Upper lobe of left lung (tissue), 4 donors: ENCODE results near the gene NUMBL.

Source experiments
- POLR2A ChIP-seq, 4 donors: fragments of 450-650 bp; IDR thresholded peaks; one replicate each; pipeline ENCODE4 v1.5.1; 2016 to 2017; ENCODE audit warnings: antibody characterized with exemption in 4 of 4, mild to moderate bottlenecking in 2 of 4
- POLR2AphosphoS5 ChIP-seq, 2 donors: sonication (generic); formaldehyde crosslinking; IDR thresholded peaks; one replicate each; pipeline ENCODE4 v1.5.1; 2017; ENCODE audit warnings: antibody characterized with exemption in 2 of 2
- TF ChIP-seq, protein P1 (sequence below), 6 experiments: fragments of 450-650 bp in 4 of 6; fragments of 200-600 bp in 2 of 6; sonication (generic) in 2 of 6; IDR thresholded peaks; one replicate each; pipeline ENCODE4 v1.5.1; 2016 to 2019; ENCODE audit warnings: antibody characterized with exemption in 6 of 6

DNA sequence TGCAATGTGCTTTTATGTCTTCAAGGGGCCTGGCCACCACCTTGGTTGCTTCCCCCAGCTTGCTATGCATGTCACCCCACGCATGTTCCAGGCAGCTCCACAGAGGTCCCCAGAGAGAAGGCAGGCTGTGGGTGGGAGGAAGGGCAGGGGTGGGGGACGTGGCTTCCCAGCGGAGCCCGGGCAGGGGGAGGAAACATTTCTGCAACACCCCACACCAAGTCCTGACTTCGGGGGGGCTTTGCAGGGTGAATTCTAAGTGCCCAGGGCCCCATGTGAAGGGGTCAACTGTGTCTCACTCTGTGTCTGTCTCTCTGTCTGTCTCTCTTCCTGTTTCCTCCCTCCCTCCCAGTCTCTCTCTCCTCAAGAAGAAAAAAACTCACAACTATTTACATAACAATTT, 49.7 kb downstream of the NUMBL start:
- TF ChIP-seq, protein P1, sequence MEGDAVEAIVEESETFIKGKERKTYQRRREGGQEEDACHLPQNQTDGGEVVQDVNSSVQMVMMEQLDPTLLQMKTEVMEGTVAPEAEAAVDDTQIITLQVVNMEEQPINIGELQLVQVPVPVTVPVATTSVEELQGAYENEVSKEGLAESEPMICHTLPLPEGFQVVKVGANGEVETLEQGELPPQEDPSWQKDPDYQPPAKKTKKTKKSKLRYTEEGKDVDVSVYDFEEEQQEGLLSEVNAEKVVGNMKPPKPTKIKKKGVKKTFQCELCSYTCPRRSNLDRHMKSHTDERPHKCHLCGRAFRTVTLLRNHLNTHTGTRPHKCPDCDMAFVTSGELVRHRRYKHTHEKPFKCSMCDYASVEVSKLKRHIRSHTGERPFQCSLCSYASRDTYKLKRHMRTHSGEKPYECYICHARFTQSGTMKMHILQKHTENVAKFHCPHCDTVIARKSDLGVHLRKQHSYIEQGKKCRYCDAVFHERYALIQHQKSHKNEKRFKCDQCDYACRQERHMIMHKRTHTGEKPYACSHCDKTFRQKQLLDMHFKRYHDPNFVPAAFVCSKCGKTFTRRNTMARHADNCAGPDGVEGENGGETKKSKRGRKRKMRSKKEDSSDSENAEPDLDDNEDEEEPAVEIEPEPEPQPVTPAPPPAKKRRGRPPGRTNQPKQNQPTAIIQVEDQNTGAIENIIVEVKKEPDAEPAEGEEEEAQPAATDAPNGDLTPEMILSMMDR (IDR thresholded peaks at IDR 0.05): no peak
- TF ChIP-seq POLR2A (IDR thresholded peaks at IDR 0.05) (no peak), POLR2AphosphoS5 (IDR thresholded peaks at IDR 0.05) (no peak)
